Brain microvascular endothelial cell (primary cell): ENCODE measurements around the gene GMDS.

ENCODE experiments used
- DNase-seq: peaks from one replicate; pipeline ENCODE4 v3.0.0-alpha.2; 2020
- H3K27ac ChIP-seq: fragments of 250-450 bp; sonication (Bioruptor Pico); 2 replicates; pipeline ENCODE4 v1.5.1; 2020; ENCODE audit warnings: mild to moderate bottlenecking, moderate library complexity
- H3K27me3 ChIP-seq: fragments of 250-450 bp; sonication (Bioruptor Pico); replicated peaks from 2 replicates; pipeline ENCODE4 v1.5.1; 2020; ENCODE audit warnings: mild to moderate bottlenecking
- H3K36me3 ChIP-seq: fragments of 250-450 bp; sonication (Bioruptor Pico); replicated peaks from 2 replicates; pipeline ENCODE4 v1.5.1; 2020; ENCODE audit warnings: mild to moderate bottlenecking
- H3K4me3 ChIP-seq: 2 replicates; pipeline ENCODE4 v1.5.1; 2011; ENCODE audit warnings: low read depth, mild to moderate bottlenecking, control low read depth, low read length, moderate library complexity
- in situ Hi-C: cut with HindIII; loops from 2 replicates; pipeline ENCODE4 v1.10.0; 2017; ENCODE audit warnings: low sequenced_read_pairs, low pct_ligation_motif_present
- TF ChIP-seq, protein P1 (sequence below): IDR thresholded peaks from 2 replicates; pipeline ENCODE4 v1.5.1; 2011; ENCODE audit warnings: low read depth, mild to moderate bottlenecking, moderate library complexity, low read length, control low read depth, inconsistent platforms; ENCODE audit errors: missing control alignments

GMDS gene

DNA sequence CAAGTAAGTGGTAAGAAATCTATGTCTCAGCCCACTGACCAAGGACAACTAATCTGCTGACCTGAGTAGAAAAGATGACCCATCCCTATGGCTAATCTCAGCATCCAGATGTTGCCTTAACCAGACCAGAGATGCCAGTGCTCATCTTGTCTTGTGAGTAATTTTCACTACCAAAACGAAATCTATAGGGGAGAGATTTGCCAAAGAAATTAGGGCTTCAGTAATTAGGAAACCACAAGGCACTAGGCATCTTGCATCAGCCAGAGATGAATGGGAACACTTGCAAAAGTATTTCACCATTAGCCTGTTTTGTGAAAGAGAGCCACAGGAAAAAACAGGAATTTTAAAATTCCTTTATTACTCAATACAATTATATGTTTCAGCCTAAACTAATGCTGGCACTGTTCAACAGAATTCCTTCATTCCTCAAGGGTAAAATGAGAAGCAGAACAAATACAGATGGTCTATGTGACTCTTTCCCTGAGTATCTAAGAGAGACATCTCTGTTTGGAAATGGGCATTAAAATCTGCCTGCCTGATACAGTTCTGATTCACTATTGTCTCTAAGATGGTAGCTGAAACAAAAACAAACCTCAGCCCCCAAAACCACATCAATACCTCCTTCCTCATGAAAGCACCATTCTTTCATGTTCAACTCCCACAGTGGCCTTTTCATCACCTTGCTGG, 87.8 kb downstream of the GMDS start:
- no peak overlapping the region for H3K4me3 ChIP-seq
- TF ChIP-seq, protein P1, sequence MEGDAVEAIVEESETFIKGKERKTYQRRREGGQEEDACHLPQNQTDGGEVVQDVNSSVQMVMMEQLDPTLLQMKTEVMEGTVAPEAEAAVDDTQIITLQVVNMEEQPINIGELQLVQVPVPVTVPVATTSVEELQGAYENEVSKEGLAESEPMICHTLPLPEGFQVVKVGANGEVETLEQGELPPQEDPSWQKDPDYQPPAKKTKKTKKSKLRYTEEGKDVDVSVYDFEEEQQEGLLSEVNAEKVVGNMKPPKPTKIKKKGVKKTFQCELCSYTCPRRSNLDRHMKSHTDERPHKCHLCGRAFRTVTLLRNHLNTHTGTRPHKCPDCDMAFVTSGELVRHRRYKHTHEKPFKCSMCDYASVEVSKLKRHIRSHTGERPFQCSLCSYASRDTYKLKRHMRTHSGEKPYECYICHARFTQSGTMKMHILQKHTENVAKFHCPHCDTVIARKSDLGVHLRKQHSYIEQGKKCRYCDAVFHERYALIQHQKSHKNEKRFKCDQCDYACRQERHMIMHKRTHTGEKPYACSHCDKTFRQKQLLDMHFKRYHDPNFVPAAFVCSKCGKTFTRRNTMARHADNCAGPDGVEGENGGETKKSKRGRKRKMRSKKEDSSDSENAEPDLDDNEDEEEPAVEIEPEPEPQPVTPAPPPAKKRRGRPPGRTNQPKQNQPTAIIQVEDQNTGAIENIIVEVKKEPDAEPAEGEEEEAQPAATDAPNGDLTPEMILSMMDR, result no peak
- H3K27me3 ChIP-seq, result no peaks in the 10 kb centered on the region
- DNase-seq, result peak; percentile 63
- H3K27ac ChIP-seq, result peak overlapping the region; percentile 18
- H3K36me3 ChIP-seq, result no peaks in the 10 kb centered on the region
- in situ Hi-C loops, result no loop called here

DNA sequence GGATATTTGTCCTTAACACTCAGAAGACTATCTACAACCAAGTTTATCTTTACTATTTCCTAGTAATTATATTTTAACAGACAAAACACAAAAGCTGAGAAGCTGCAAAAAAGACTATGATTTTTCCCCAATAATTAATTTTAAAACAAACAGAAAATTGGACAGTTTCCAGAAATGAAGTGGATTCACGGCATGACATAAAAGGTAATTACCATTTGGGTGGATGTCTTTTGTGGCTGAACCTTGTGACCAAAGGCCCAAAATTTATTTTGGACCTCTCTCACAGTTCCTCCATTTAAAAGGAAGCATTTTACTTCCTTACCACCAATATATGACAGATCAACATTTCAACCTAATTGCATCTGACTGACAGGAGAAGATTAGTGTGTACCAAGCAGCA, 90.2 kb downstream of the GMDS start:
- no peak overlapping the region for H3K27ac ChIP-seq
- no peak overlapping the region for H3K4me3 ChIP-seq
- in situ Hi-C loops, result no loop called here
- H3K36me3 ChIP-seq, result no peaks in the 10 kb centered on the region
- no peak for DNase-seq
- no peaks in the 10 kb centered on the region for H3K27me3 ChIP-seq
- TF ChIP-seq, protein P1, result no peak

DNA sequence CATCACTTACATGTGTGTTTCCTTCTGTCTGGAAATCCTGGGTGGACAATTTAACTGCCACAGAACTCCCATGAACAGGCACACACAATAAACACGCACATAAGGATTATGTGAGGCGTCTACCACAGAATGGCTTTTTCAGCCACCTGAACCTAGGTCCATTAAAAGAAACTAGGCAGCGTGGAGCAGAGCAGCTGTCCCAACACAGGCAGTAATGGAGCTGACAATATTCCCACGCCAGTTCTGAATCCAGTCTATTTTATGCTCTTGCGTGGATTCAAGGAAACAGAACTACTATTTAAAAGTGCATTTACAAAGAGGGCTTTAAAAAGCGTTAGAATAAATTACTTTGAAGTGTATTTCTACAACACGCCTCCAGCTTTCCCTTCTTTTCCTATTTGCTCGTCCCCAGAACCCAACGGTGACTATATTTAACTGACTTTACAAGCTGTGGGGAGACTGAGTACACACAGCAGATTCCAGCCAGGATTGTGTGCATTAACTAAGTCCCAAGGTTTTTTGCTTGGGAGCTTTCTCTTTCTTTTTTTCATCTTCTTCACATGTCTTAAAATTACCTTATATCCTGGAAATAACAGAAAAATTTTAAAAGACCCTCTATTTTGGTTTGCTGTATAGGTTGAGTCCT, 95.9 kb downstream of the GMDS start:
- TF ChIP-seq, protein P1, result no peak
- in situ Hi-C loops, result no loop called here

DNA sequence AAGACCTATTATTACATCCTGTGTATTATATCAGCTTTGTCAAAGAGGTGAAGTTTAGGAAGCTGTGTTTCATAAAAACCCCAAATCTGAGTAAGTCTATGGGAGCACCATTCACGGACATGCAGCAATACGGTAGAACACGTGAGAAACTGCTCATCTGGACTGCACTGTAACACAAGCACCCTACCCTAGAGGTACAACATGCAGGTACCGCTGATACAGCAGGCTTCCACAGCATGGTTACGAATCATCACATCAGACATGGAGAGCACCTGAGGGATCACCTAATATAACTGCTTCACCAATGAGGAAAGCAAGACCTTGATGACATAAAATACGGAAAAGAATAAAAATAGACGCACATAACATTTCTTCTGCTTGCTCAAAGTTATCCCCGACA, 96.7 kb downstream of the GMDS start:
- TF ChIP-seq, protein P1, result no peak
- no peak overlapping the region for H3K27ac ChIP-seq
- H3K4me3 ChIP-seq, result no peak overlapping the region
- DNase-seq, result no peak
- H3K27me3 ChIP-seq, result no peaks in the 10 kb centered on the region
- in situ Hi-C loops, result no loop called here
- no peaks in the 10 kb centered on the region for H3K36me3 ChIP-seq

More for the DNA sequence above, 95.9 kb downstream of the GMDS start:
- Histone ChIP-seq H3K27ac (no peak overlapping the region), H3K36me3 (no peaks in the 10 kb centered on the region), H3K27me3 (no peaks in the 10 kb centered on the region), H3K4me3 (no peak overlapping the region)
- DNase-seq, result no peak

DNA sequence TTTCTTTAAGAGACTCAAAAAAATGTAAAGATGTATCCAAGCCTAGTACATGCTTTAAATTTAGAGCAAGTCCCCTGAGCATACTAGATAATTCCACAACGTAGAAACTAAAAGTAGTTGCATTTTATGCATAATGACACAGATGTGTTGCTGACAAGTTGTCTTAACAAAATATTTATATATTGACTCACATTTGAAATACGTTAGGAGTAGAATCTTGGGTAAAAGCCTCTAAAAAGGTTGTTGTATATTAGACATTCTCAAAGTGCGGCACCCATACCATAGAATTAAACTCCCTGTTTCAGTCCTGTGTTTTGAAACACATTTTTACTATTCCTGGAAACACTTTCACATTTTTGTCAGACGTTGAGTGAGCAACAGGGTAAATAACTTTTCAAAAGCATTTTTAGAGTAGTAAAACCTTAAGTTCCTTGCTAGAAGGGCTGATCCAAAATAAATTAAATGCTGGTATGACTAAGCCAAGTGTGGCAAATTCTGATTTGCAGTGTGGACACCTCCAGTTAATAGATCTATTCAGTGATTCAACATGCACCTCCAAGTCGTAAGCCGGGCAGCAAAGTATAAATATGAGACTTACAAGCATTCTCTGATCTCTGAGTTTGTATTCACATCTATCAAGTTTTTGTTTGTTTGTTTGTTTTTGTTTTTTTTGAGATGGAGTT, 97.5 kb downstream of the GMDS start:
- in situ Hi-C loops, result no loop called here
- TF ChIP-seq, protein P1, result no peak
- DNase-seq, result no peak
- Histone ChIP-seq H3K27me3 (no peaks in the 10 kb centered on the region), H3K27ac (no peak overlapping the region), H3K36me3 (no peaks in the 10 kb centered on the region), H3K4me3 (no peak overlapping the region)
